ENCODE measurements around the gene C1QTNF12.

DNA sequence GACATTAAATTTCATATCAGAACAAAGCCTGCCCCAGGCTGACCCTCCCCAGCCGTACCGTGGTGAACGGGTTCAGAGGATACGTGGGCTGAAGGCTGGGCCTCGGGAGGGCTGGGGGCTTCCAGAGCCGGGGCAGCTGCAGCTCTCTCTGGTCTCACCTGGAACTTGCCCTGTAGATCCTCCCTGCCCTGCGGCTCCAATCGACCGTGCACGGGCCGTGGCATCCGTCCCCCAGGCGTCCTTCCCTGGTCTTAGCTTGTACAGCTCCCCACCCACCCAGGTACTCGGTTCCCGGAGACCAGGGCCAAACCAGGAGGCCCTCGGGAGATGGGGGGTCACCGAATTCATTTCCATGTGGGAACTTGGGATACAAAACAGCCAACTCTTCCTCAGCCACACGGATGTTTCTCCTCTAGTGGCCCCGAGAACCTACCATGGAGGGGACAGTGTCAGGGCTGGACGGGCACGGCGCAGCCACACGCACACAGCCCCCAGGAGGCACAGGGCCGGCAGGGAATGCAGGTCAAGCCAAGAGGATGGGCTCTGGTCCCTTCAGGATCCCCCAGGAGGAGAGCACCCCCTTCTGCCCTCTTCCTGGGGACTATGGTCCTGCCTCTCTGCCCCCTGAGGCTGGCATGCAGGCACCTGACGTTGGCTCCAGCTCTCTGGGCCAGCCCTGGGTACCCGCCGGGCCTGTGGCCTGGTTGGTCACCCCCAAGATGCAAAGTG lies 11.3 kb downstream of the C1QTNF12 start:
- TF ChIP-seq POLR2A (IDR thresholded peaks at IDR 0.05; ENCODE audit: low read depth) (no peak), POLR2AphosphoS5 (IDR thresholded peaks at IDR 0.05) (no peak), EP300 (IDR thresholded peaks at IDR 0.05) (no peak)
- TF ChIP-seq, protein P1, sequence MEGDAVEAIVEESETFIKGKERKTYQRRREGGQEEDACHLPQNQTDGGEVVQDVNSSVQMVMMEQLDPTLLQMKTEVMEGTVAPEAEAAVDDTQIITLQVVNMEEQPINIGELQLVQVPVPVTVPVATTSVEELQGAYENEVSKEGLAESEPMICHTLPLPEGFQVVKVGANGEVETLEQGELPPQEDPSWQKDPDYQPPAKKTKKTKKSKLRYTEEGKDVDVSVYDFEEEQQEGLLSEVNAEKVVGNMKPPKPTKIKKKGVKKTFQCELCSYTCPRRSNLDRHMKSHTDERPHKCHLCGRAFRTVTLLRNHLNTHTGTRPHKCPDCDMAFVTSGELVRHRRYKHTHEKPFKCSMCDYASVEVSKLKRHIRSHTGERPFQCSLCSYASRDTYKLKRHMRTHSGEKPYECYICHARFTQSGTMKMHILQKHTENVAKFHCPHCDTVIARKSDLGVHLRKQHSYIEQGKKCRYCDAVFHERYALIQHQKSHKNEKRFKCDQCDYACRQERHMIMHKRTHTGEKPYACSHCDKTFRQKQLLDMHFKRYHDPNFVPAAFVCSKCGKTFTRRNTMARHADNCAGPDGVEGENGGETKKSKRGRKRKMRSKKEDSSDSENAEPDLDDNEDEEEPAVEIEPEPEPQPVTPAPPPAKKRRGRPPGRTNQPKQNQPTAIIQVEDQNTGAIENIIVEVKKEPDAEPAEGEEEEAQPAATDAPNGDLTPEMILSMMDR (IDR thresholded peaks at IDR 0.05): no peak
